ENCODE results near the gene OSBPL5. TPM values are rescaled to one million over a fixed set of nuclear protein-coding genes. Genes with fewer than 3 reads are reported as not detected.

The OSBPL5 gene
- total RNA-seq, 2 donors from 2014 or later = 35.0 to 50.7 TPM

- intact Hi-C loops (cut with DNase I) = no loop called here
- Histone ChIP-seq H3K27me3 (replicated peaks; ENCODE audit: insufficient read depth) (no peaks in the 10 kb centered on the region), H3K4me1 (replicated peaks) (no peaks in the 10 kb centered on the region), H3K4me3 (no peak overlapping the region), H3K36me3 (no peaks in the 10 kb centered on the region), H3K27ac (no peak overlapping the region), H3K9me3 (no peaks in the 10 kb centered on the region)
- no peak for TF ChIP-seq POLR2AphosphoS5 (IDR thresholded peaks at IDR 0.05)
- no peak for TF ChIP-seq POLR2A (IDR thresholded peaks at IDR 0.05)
- no peak for TF ChIP-seq CTCF (IDR thresholded peaks at IDR 0.05)
- DNase-seq (ENCODE audit: low spot score) = no peak
- 91% methylated on average over 41 of the region's 41 CpGs for WGBS
Measured at GRCh38 chr11:3105791-3106735, 59.0 kb downstream of the OSBPL5 start.

GRCh38 chr11:3104961-3105790 lies 59.9 kb downstream of the OSBPL5 start:
- Histone ChIP-seq H3K4me1 (replicated peaks) (no peaks in the 10 kb centered on the region), H3K4me3 (no peak overlapping the region), H3K9me3 (no peaks in the 10 kb centered on the region), H3K27me3 (replicated peaks; ENCODE audit: insufficient read depth) (no peaks in the 10 kb centered on the region), H3K27ac (no peak overlapping the region), H3K36me3 (no peaks in the 10 kb centered on the region)
- TF ChIP-seq CTCF (IDR thresholded peaks at IDR 0.05) (no peak), POLR2A (IDR thresholded peaks at IDR 0.05) (no peak), POLR2AphosphoS5 (IDR thresholded peaks at IDR 0.05) (no peak)
- no peak for DNase-seq (ENCODE audit: low spot score)
- 94% methylated on average over 23 of the region's 23 CpGs for WGBS
- intact Hi-C loops (cut with DNase I) = no loop called here

GRCh38 chr11:3104051-3104714 lies 60.9 kb downstream of the OSBPL5 start:
- Histone ChIP-seq H3K36me3 (no peaks in the 10 kb centered on the region), H3K4me1 (replicated peaks) (no peaks in the 10 kb centered on the region), H3K27me3 (replicated peaks; ENCODE audit: insufficient read depth) (no peaks in the 10 kb centered on the region), H3K27ac (no peak overlapping the region), H3K4me3 (no peak overlapping the region), H3K9me3 (no peaks in the 10 kb centered on the region)
- intact Hi-C loops (cut with DNase I) = no loop called here
- DNase-seq (ENCODE audit: low spot score) = no peak
- WGBS = 91% methylated on average over 22 of the region's 22 CpGs
- no peak for TF ChIP-seq CTCF (IDR thresholded peaks at IDR 0.05)
- TF ChIP-seq POLR2A (IDR thresholded peaks at IDR 0.05) = no peak
- TF ChIP-seq POLR2AphosphoS5 (IDR thresholded peaks at IDR 0.05) = no peak

- H3K9me3 ChIP-seq = no peaks in the 10 kb centered on the region
- no peaks in the 10 kb centered on the region for H3K27me3 ChIP-seq (replicated peaks; ENCODE audit: insufficient read depth)
- H3K27ac ChIP-seq = no peak overlapping the region
- DNase-seq (ENCODE audit: low spot score) = no peak
- no peak overlapping the region for H3K4me3 ChIP-seq
- H3K36me3 ChIP-seq = no peaks in the 10 kb centered on the region
- TF ChIP-seq POLR2AphosphoS5 (IDR thresholded peaks at IDR 0.05) = no peak
- TF ChIP-seq POLR2A (IDR thresholded peaks at IDR 0.05) = no peak
- no peak for TF ChIP-seq CTCF (IDR thresholded peaks at IDR 0.05)
- no peaks in the 10 kb centered on the region for H3K4me1 ChIP-seq (replicated peaks)
- intact Hi-C loops (cut with DNase I) = no loop called here
- 89% methylated on average over 11 of the region's 11 CpGs for WGBS
Measured at GRCh38 chr11:3103076-3103475, 62.0 kb downstream of the OSBPL5 start.
